Brain microvascular endothelial cell (primary cell): ENCODE data around the gene POLR1B.
"Not testable (repeated sequence)": the region's sequence is repeated elsewhere in the genome, so short reads cannot be mapped to it uniquely, and the experiment has no call there.

ENCODE experiments used
- DNase-seq: peaks from one replicate; pipeline ENCODE4 v3.0.0-alpha.2; 2020
- H3K27ac ChIP-seq: fragments of 250-450 bp; sonication (Bioruptor Pico); 2 replicates; pipeline ENCODE4 v1.5.1; 2020; ENCODE audit warnings: mild to moderate bottlenecking, moderate library complexity
- H3K27me3 ChIP-seq: fragments of 250-450 bp; sonication (Bioruptor Pico); replicated peaks from 2 replicates; pipeline ENCODE4 v1.5.1; 2020; ENCODE audit warnings: mild to moderate bottlenecking
- H3K36me3 ChIP-seq: fragments of 250-450 bp; sonication (Bioruptor Pico); replicated peaks from 2 replicates; pipeline ENCODE4 v1.5.1; 2020; ENCODE audit warnings: mild to moderate bottlenecking
- H3K4me3 ChIP-seq: 2 replicates; pipeline ENCODE4 v1.5.1; 2011; ENCODE audit warnings: low read depth, mild to moderate bottlenecking, control low read depth, low read length, moderate library complexity
- in situ Hi-C: cut with HindIII; loops from 2 replicates; pipeline ENCODE4 v1.10.0; 2017; ENCODE audit warnings: low sequenced_read_pairs, low pct_ligation_motif_present
- TF ChIP-seq, protein P1 (sequence below): IDR thresholded peaks from 2 replicates; pipeline ENCODE4 v1.5.1; 2011; ENCODE audit warnings: low read depth, mild to moderate bottlenecking, moderate library complexity, low read length, control low read depth, inconsistent platforms; ENCODE audit errors: missing control alignments

Gene POLR1B

GRCh38 chr2:112523291-112523777 lies 18.9 kb upstream of the POLR1B start:
- Histone ChIP-seq H3K36me3 (peaks cover 48% of the 10 kb centered on the region), H3K4me3 (no peak overlapping the region), H3K27ac (no peak overlapping the region), H3K27me3 (no peaks in the 10 kb centered on the region)
- no peak for DNase-seq
- in situ Hi-C loops: no loop called here
- TF ChIP-seq, protein P1, sequence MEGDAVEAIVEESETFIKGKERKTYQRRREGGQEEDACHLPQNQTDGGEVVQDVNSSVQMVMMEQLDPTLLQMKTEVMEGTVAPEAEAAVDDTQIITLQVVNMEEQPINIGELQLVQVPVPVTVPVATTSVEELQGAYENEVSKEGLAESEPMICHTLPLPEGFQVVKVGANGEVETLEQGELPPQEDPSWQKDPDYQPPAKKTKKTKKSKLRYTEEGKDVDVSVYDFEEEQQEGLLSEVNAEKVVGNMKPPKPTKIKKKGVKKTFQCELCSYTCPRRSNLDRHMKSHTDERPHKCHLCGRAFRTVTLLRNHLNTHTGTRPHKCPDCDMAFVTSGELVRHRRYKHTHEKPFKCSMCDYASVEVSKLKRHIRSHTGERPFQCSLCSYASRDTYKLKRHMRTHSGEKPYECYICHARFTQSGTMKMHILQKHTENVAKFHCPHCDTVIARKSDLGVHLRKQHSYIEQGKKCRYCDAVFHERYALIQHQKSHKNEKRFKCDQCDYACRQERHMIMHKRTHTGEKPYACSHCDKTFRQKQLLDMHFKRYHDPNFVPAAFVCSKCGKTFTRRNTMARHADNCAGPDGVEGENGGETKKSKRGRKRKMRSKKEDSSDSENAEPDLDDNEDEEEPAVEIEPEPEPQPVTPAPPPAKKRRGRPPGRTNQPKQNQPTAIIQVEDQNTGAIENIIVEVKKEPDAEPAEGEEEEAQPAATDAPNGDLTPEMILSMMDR: no peak

DNA sequence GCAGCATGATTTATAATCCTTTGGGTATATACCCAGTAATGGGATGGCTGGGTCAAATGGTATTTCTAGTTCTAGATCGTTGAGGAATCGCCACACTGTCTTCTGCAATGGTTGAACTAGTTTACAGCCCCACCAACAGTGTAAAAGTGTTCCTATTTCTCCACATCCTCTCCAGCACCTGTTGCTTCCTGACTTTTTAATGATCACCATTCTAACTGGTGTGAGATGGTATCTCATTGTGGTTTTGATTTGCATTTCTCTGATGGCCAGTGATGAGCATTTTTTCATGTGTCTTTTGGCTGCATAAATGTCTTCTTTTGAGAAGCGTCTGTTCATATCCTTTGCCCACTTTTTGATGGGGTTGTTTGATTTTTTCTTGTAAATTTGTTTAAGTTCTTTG lies 18.0 kb upstream of the POLR1B start:
- H3K27ac ChIP-seq, H3K4me3 ChIP-seq, H3K27me3 ChIP-seq, DNase-seq, in situ Hi-C loops: not testable (repeated sequence)
- peaks cover 53% of the 10 kb centered on the region for H3K36me3 ChIP-seq

DNA sequence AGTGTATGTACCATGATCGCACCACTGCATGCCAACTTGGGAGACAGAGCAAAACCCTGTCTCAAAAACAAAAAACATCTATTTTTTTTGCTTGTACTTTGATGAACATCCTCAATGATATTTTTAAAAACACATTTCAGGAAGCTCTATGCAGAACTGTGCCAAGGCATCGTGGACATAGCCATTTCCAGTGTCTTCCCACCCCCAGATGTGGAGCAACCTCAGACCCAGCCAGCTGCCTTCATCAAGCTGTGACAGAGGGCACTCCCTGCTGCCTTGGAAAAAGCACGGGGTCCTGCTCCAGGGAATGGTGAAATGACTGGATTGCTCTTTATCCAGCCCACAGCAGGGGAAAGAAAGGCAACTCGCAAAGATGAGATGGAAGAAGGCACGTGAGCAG lies 13.7 kb upstream of the POLR1B start:
- H3K27me3 ChIP-seq: no peaks in the 10 kb centered on the region
- no peak overlapping the region for H3K27ac ChIP-seq
- TF ChIP-seq, protein P1: no peak
- DNase-seq: no peak
- H3K36me3 ChIP-seq: peaks cover 36% of the 10 kb centered on the region
- no peak overlapping the region for H3K4me3 ChIP-seq
- in situ Hi-C loops: no loop called here

DNA sequence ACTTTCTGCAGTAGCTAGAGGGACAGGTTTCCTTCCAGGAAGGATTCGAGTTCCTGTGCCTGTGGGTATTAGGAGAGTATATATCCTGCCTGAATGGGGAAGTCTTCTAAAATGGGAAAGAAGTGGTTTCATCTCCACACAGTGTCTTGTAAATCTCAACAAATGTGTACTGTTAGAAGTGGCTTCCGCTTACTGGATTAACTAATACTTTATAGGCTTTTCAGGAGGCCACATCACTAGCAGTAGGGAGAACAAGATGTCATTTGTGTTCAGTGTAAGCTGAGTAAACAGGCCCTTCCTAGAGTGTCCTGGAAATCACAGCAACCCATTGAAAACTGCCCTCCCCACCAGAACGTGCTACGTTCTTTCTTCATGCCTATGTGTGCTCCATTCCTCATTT lies 12.5 kb upstream of the POLR1B start:
- in situ Hi-C loops: no loop called here
- no peak for DNase-seq
- TF ChIP-seq, protein P1: no peak
- Histone ChIP-seq H3K36me3 (peaks cover 32% of the 10 kb centered on the region), H3K27me3 (no peaks in the 10 kb centered on the region), H3K27ac (no peak overlapping the region), H3K4me3 (no peak overlapping the region)

GRCh38 chr2:112530728-112531127 lies 11.5 kb upstream of the POLR1B start:
- DNase-seq: no peak
- no peaks in the 10 kb centered on the region for H3K27me3 ChIP-seq
- TF ChIP-seq, protein P1: no peak
- H3K36me3 ChIP-seq: peaks cover 32% of the 10 kb centered on the region
- no peak overlapping the region for H3K27ac ChIP-seq
- in situ Hi-C loops: no loop called here
- no peak overlapping the region for H3K4me3 ChIP-seq

DNA sequence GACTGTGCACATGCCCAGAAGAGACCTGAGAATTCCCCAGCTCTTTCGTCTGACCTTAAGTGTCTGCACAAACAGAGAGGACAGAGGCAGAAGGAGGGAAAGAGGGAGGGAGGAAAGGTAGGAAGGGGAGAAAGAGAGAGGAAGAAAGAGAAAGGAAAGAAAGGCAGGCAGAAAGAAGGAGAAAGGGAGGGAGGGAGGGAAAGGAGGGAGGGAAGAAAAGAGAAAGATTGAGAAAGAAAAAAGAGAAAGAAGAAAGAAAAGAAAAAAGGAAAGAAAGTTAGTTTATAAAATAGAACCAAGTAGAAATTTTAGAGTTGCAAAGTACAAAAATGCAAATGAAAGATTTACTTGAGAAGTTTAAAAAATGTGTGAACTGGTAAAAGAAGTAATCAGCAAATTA lies 7.4 kb upstream of the POLR1B start:
- peaks cover 16% of the 10 kb centered on the region for H3K36me3 ChIP-seq
- in situ Hi-C loops: no loop called here
- TF ChIP-seq, protein P1: no peak
- H3K27me3 ChIP-seq: no peaks in the 10 kb centered on the region
- no peak for DNase-seq
- H3K4me3 ChIP-seq: no peak overlapping the region
- H3K27ac ChIP-seq: no peak overlapping the region

DNA sequence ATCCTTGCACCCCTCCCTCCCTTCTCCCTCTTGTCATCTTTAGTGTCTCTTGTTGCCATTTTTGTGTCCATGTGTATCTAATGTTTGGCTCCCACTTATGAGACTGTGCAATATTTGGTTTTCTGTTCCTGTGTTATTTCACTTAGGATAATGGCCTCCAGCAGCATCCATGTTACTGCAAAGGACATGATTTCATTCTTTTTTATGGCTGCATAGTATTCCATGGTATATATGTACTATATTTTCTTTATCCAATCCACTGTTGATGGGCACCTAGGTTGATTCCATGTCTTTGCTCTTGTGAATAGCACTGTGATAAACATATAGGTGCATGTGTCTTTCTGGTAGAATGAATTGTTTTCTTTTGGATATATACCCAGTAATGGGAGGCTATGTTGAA lies 5.6 kb upstream of the POLR1B start:
- H3K4me3 ChIP-seq, in situ Hi-C loops, DNase-seq, H3K27me3 ChIP-seq, H3K27ac ChIP-seq: not testable (repeated sequence)
- H3K36me3 ChIP-seq: peaks cover 10% of the 10 kb centered on the region
